ENCODE measurements around the gene TTC21B. TPM values are rescaled to one million over a fixed set of nuclear protein-coding genes. Genes with fewer than 3 reads are reported as not detected.

Gene TTC21B
- total RNA-seq, 4 donors from 2014 or later = 11.9 to 33.8 (median 23.0) TPM

GRCh38 chr2:165901620-165902298 is 51.8 kb downstream of the TTC21B start:
- Histone ChIP-seq H3K4me3 (no peak overlapping the region), H3K4me1 (peaks cover 0 to 12% (median 0%) of the 10 kb centered on the region in 4 donors), H3K27ac (no peak overlapping the region), H3K36me3 (peaks cover 0 to 45% (median 14%) of the 10 kb centered on the region in 4 donors), H3K27me3 (no peaks in the 10 kb centered on the region), H3K9me3 (no peaks in the 10 kb centered on the region)
- in situ Hi-C loops (cut with MboI; ENCODE audit: low pct_ligation_motif_present in 1 of 4, low pct_unique_long_range_greater_than_20kb in 1 of 4, low sequenced_read_pairs in 3 of 4) = no loop called here
- intact Hi-C loops (cut with DNase I; ENCODE audit: low total_unique reads) = no loop called here
- no peak for TF ChIP-seq POLR2AphosphoS5 (IDR thresholded peaks at IDR 0.05)
- TF ChIP-seq EP300 (IDR thresholded peaks at IDR 0.05; ENCODE audit: low read depth) = no peak
- TF ChIP-seq POLR2A (IDR thresholded peaks at IDR 0.05) = no peak
- no peak for TF ChIP-seq CTCF (IDR thresholded peaks at IDR 0.05)
- WGBS, 2 donors (ENCODE audit: low coverage in 1 of 2) = 56 to 70% methylated on average over 7 of the region's 7 CpGs
- DNase-seq = no peak

DNA sequence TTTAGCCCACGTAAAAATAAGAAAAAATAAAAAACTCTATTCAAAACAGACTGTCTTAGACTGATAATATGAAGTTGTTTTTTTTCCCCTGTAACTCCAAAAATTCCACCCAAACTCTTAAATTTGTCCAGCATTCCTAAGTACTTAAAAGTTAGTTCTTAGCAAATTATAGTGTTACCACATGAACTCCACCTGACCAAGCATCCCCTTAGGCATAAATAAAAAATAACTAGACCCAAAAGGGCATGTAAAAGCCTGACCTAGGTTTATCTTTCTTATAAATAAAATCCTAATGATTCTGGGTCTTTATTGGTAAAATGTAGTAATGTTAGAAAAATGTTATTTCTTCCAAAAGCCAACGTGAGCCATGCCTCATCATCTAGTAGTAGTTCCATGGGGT is 54.3 kb downstream of the TTC21B start:
- intact Hi-C loops (cut with DNase I; ENCODE audit: low total_unique reads) = no loop called here
- in situ Hi-C loops (cut with MboI; ENCODE audit: low pct_ligation_motif_present in 1 of 4, low pct_unique_long_range_greater_than_20kb in 1 of 4, low sequenced_read_pairs in 3 of 4) = no loop called here
- peaks cover 0 to 51% (median 15%) of the 10 kb centered on the region in 4 donors for H3K36me3 ChIP-seq

GRCh38 chr2:165898381-165898780 is 55.2 kb downstream of the TTC21B start:
- intact Hi-C loops (cut with DNase I; ENCODE audit: low total_unique reads) = no loop called here

More for the DNA sequence above, 54.3 kb downstream of the TTC21B start:
- WGBS, 2 donors (ENCODE audit: low coverage in 1 of 2) = 81 to 95% methylated on average over 2 of the region's 2 CpGs
- H3K4me1 ChIP-seq = peaks cover 0 to 12% (median 0%) of the 10 kb centered on the region in 4 donors
- no peak overlapping the region for H3K27ac ChIP-seq
- TF ChIP-seq POLR2A (IDR thresholded peaks at IDR 0.05) (no peak), POLR2AphosphoS5 (IDR thresholded peaks at IDR 0.05) (no peak), EP300 (IDR thresholded peaks at IDR 0.05; ENCODE audit: low read depth) (no peak), CTCF (IDR thresholded peaks at IDR 0.05) (no peak)
- no peak overlapping the region for H3K4me3 ChIP-seq
- H3K27me3 ChIP-seq = no peaks in the 10 kb centered on the region
- H3K9me3 ChIP-seq = no peaks in the 10 kb centered on the region
- DNase-seq = no peak

DNA sequence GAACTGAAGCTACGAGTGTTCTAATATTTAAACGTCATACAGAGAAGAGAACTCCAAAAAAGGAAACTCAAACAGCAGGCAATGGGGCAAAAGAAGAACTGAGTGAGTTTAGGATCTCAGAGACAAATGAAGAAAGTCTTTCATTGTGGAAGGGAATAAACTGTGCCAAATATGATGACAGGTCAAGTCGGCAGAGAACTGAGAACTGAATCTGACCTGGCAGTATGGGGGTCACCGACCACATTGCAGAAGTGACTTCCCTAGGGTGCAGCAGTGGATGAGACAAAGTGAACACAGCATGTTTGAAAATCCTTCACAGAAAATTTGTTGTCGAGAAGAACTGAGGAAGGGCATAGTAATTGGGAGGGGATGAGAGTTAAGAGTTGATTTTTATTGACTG is 55.9 kb downstream of the TTC21B start:
- WGBS, 2 donors (ENCODE audit: low coverage in 1 of 2) = 79 to 86% methylated on average over 5 of the region's 5 CpGs
- H3K4me1 ChIP-seq = peaks cover 0 to 7% (median 0%) of the 10 kb centered on the region in 4 donors
- no peaks in the 10 kb centered on the region for H3K27me3 ChIP-seq
- H3K9me3 ChIP-seq = no peaks in the 10 kb centered on the region
- DNase-seq = no peak
- H3K27ac ChIP-seq = no peak overlapping the region
- TF ChIP-seq EP300 (IDR thresholded peaks at IDR 0.05; ENCODE audit: low read depth) (no peak), POLR2AphosphoS5 (IDR thresholded peaks at IDR 0.05) (no peak)
- H3K4me3 ChIP-seq = no peak overlapping the region
- intact Hi-C loops (cut with DNase I; ENCODE audit: low total_unique reads) = no loop called here
- H3K36me3 ChIP-seq = peaks cover 0 to 51% (median 15%) of the 10 kb centered on the region in 4 donors
- in situ Hi-C loops (cut with MboI; ENCODE audit: low pct_ligation_motif_present in 1 of 4, low pct_unique_long_range_greater_than_20kb in 1 of 4, low sequenced_read_pairs in 3 of 4) = no loop called here

More at GRCh38 chr2:165898381-165898780, 55.2 kb downstream of the TTC21B start:
- peaks cover 0 to 12% (median 0%) of the 10 kb centered on the region in 4 donors for H3K4me1 ChIP-seq
- TF ChIP-seq POLR2A (IDR thresholded peaks at IDR 0.05) = no peak
- no peak for TF ChIP-seq POLR2AphosphoS5 (IDR thresholded peaks at IDR 0.05)
- TF ChIP-seq CTCF (IDR thresholded peaks at IDR 0.05) = no peak
- no peak for TF ChIP-seq EP300 (IDR thresholded peaks at IDR 0.05; ENCODE audit: low read depth)
- peaks cover 0 to 51% (median 15%) of the 10 kb centered on the region in 4 donors for H3K36me3 ChIP-seq
- H3K27ac ChIP-seq = no peak overlapping the region
- WGBS, 2 donors (ENCODE audit: low coverage in 1 of 2) = 88 to 92% methylated on average over 4 of the region's 4 CpGs
- H3K4me3 ChIP-seq = no peak overlapping the region
- no peaks in the 10 kb centered on the region for H3K27me3 ChIP-seq
- no peak for DNase-seq
- in situ Hi-C loops (cut with MboI; ENCODE audit: low pct_ligation_motif_present in 1 of 4, low pct_unique_long_range_greater_than_20kb in 1 of 4, low sequenced_read_pairs in 3 of 4) = no loop called here
- no peaks in the 10 kb centered on the region for H3K9me3 ChIP-seq
